WTC11 (cell line): Measurements from ENCODE around the gene MIGA2. TPM values are rescaled to one million over a fixed set of nuclear protein-coding genes. Genes with fewer than 3 reads are reported as not detected.
A peak's percentile ranks its signal among the peaks of the same experiment; 100 is the strongest.

Experiments used
- ATAC-seq: fragments of 200-7000 bp; cut with Tn5 transposase; 2 replicates; pipeline ENCODE4 v1.10.0; 2021; ENCODE audit warnings: mild to moderate bottlenecking, moderate library complexity
- CTCF ChIA-PET: fragments of 300-600 bp; sonication (Branson Sonifier 250); formaldehyde crosslinking; loops from one replicate; lab custom pipeline; 2021; ENCODE audit warnings: antibody characterized with exemption; lab: Charles Lee
- POLR2A ChIA-PET: fragments of 350-600 bp; sonication (Branson Sonifier 250); formaldehyde crosslinking; loops from one replicate; lab custom pipeline; 2021; ENCODE audit warnings: antibody characterized with exemption; lab: Charles Lee
- DNase-seq: peaks from one replicate; pipeline ENCODE4 v3.0.0; 2021; ENCODE audit warnings: low spot score
- H3K27ac Mint-ChIP-seq: 2 replicates; pipeline ENCODE4 v1.8.0; 2021; ENCODE audit warnings: mixed read lengths
- H3K27me3 Mint-ChIP-seq: 2 replicates; pipeline ENCODE4 v1.8.0; 2021; ENCODE audit warnings: low read depth, mild to moderate bottlenecking, moderate library complexity, mixed read lengths
- H3K36me3 Mint-ChIP-seq: 2 replicates; pipeline ENCODE4 v1.8.0; 2021; ENCODE audit warnings: mixed read lengths
- H3K4me1 Mint-ChIP-seq: 2 replicates; pipeline ENCODE4 v1.8.0; 2022; ENCODE audit warnings: mixed read lengths
- H3K4me3 Mint-ChIP-seq: 2 replicates; pipeline ENCODE4 v1.8.0; 2021; ENCODE audit warnings: mild to moderate bottlenecking, moderate library complexity, mixed read lengths
- H3K9me3 Mint-ChIP-seq: 2 replicates; pipeline ENCODE4 v1.8.0; 2021; ENCODE audit warnings: mixed read lengths
- ATF1 ChIP-seq: sonication (generic); formaldehyde crosslinking; IDR thresholded peaks from 2 replicates; pipeline ENCODE4 v1.8.1; 2023; ENCODE audit warnings: mild to moderate bottlenecking, moderate library complexity, missing genetic modification reagents
- CBFB ChIP-seq: sonication (generic); formaldehyde crosslinking; IDR thresholded peaks from 2 replicates; pipeline ENCODE4 v1.8.1; 2022; ENCODE audit warnings: mild to moderate bottlenecking, low read depth, missing genetic modification reagents
- FOXP4 ChIP-seq: sonication (generic); formaldehyde crosslinking; IDR thresholded peaks from 2 replicates; pipeline ENCODE4 v1.8.0; 2022; ENCODE audit warnings: mild to moderate bottlenecking, missing genetic modification reagents
- JAZF1 ChIP-seq: fragments of 250-450 bp; sonication (Bioruptor Pico); IDR thresholded peaks from 2 replicates; pipeline ENCODE4 v1.9.0; 2021; ENCODE audit warnings: moderate library complexity, mild to moderate bottlenecking, inconsistent platforms
- PRRX2 ChIP-seq: fragments of 250-450 bp; sonication (Bioruptor Pico); IDR thresholded peaks from 2 replicates; pipeline ENCODE4 v1.8.0; 2021; ENCODE audit warnings: mild to moderate bottlenecking
- SMAD3 ChIP-seq: sonication (generic); formaldehyde crosslinking; IDR thresholded peaks from 2 replicates; pipeline ENCODE4 v1.8.0; 2022; ENCODE audit warnings: missing genetic modification reagents, mild to moderate bottlenecking, borderline replicate concordance
- TEAD1 ChIP-seq: sonication (generic); formaldehyde crosslinking; IDR thresholded peaks from 2 replicates; pipeline ENCODE4 v1.8.0; 2022; ENCODE audit warnings: mild to moderate bottlenecking, missing genetic modification reagents
- ZNF138 ChIP-seq: sonication (generic); formaldehyde crosslinking; conservative IDR thresholded peaks from 2 replicates; pipeline ENCODE4 v1.8.1; 2022; ENCODE audit warnings: mild to moderate bottlenecking, moderate library complexity, missing genetic modification reagents
- ZNF232 ChIP-seq: sonication (generic); formaldehyde crosslinking; IDR thresholded peaks from 2 replicates; pipeline ENCODE4 v1.8.0; 2022; ENCODE audit warnings: mild to moderate bottlenecking, missing genetic modification reagents
- ZNF396 ChIP-seq: fragments of 250-450 bp; sonication (Bioruptor Pico); IDR thresholded peaks from 2 replicates; pipeline ENCODE4 v1.8.0; 2021; ENCODE audit warnings: mild to moderate bottlenecking, moderate library complexity, borderline replicate concordance
- ZNF416 ChIP-seq: fragments of 250-450 bp; sonication (Bioruptor Pico); IDR thresholded peaks from 2 replicates; pipeline ENCODE4 v1.9.0; 2021; ENCODE audit warnings: mild to moderate bottlenecking, inconsistent platforms
- ZNF425 ChIP-seq: fragments of 250-450 bp; sonication (Bioruptor Pico); conservative IDR thresholded peaks from 2 replicates; pipeline ENCODE4 v1.9.0; 2021; ENCODE audit warnings: mild to moderate bottlenecking
- ZNF512 ChIP-seq: sonication (generic); formaldehyde crosslinking; IDR thresholded peaks from 2 replicates; pipeline ENCODE4 v1.8.1; 2022; ENCODE audit warnings: missing genetic modification reagents, borderline replicate concordance
- total RNA-seq: library from RNA; stranded (reverse); gene quantifications from 3 replicates; pipeline ENCODE4 v1.2.3, GENCODE V29; 2021
- TF ChIP-seq, protein P1 (sequence below): sonication (generic); formaldehyde crosslinking; IDR thresholded peaks from 2 replicates; pipeline ENCODE4 v1.8.0; 2022; ENCODE audit warnings: missing genetic modification reagents
- TF ChIP-seq, protein P2 (sequence below): sonication (generic); formaldehyde crosslinking; IDR thresholded peaks from 2 replicates; pipeline ENCODE4 v1.8.1; 2023; ENCODE audit warnings: mild to moderate bottlenecking, moderate library complexity, missing genetic modification reagents
- TF ChIP-seq, protein P3 (sequence below): fragments of 250-450 bp; sonication (Bioruptor Pico); IDR thresholded peaks from 2 replicates; pipeline ENCODE4 v1.9.0; 2021; ENCODE audit warnings: mild to moderate bottlenecking, borderline replicate concordance
- TF ChIP-seq, protein P4 (sequence below): fragments of 250-450 bp; sonication (Bioruptor Pico); IDR thresholded peaks from 2 replicates; pipeline ENCODE4 v1.9.0; 2021; ENCODE audit warnings: mild to moderate bottlenecking
- TF ChIP-seq, protein P5 (sequence below): fragments of 250-450 bp; sonication (Bioruptor Pico); IDR thresholded peaks from 2 replicates; pipeline ENCODE4 v2.1.2; 2022; ENCODE audit warnings: mild to moderate bottlenecking, moderate library complexity

MIGA2 gene
- total RNA-seq, 1 experiment from 2014 or later = 61.7 TPM

DNA sequence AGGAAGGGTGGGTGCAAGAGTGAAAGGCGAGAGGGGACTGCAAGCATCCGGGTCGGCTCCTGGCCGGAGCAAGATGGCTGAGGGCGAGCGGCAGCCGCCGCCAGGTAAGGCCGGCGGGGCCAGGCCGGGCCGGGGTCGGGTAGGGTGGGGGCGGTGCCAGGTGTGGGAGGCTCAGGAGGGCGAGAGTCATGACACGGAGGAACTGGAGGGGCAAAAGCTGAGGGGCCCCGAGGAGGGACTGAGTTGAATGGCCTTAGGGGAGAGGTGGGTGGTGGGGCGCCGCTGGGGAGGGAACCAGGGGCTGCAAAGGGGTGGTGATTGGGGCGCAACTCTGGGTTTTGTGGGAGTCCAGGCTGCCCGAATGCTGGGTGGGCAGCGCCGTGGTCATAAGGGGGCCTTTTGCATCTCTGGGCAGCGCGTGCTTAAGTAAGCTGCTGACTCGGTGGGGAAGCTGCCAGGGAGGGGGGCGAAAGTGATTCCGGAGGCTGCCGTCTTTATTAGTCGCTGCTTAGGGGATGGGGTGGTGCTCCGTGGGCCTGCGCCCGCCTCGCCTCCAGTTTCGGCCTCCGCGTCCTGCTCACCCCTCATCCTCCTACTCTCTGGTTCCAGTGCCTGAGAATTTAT lies 75.2 kb downstream of the MIGA2 start:
- DNase-seq = peak; percentile 24
- Mint-ChIP-seq H3K27me3 (peaks cover 17% of the 10 kb centered on the region), H3K36me3 (no peaks in the 10 kb centered on the region), H3K4me1 (peaks cover 24% of the 10 kb centered on the region), H3K4me3 (peak overlapping the region; percentile 93), H3K9me3 (no peaks in the 10 kb centered on the region), H3K27ac (peak overlapping the region; percentile 88)
- CTCF ChIA-PET = interaction anchor here (1.1 to 2.9 kb wide), 4 partner anchors 9 to 515 kb away, joined by 3 to 19 read pairs (median 6); partner anchors contain the start of gene NTMT1
- peak; percentile 37 for ATAC-seq
- POLR2A ChIA-PET = interaction anchor here (1.5 kb wide), 1 partner anchor 15 kb away, joined by 5 read pairs; no protein-coding TSS in a partner anchor
- no peak for TF ChIP-seq CBFB
- TF ChIP-seq, protein P1, sequence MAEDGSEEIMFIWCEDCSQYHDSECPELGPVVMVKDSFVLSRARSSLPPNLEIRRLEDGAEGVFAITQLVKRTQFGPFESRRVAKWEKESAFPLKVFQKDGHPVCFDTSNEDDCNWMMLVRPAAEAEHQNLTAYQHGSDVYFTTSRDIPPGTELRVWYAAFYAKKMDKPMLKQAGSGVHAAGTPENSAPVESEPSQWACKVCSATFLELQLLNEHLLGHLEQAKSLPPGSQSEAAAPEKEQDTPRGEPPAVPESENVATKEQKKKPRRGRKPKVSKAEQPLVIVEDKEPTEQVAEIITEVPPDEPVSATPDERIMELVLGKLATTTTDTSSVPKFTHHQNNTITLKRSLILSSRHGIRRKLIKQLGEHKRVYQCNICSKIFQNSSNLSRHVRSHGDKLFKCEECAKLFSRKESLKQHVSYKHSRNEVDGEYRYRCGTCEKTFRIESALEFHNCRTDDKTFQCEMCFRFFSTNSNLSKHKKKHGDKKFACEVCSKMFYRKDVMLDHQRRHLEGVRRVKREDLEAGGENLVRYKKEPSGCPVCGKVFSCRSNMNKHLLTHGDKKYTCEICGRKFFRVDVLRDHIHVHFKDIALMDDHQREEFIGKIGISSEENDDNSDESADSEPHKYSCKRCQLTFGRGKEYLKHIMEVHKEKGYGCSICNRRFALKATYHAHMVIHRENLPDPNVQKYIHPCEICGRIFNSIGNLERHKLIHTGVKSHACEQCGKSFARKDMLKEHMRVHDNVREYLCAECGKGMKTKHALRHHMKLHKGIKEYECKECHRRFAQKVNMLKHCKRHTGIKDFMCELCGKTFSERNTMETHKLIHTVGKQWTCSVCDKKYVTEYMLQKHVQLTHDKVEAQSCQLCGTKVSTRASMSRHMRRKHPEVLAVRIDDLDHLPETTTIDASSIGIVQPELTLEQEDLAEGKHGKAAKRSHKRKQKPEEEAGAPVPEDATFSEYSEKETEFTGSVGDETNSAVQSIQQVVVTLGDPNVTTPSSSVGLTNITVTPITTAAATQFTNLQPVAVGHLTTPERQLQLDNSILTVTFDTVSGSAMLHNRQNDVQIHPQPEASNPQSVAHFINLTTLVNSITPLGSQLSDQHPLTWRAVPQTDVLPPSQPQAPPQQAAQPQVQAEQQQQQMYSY (CRISPR knock-in tag) = no peak
- TF ChIP-seq, protein P2, sequence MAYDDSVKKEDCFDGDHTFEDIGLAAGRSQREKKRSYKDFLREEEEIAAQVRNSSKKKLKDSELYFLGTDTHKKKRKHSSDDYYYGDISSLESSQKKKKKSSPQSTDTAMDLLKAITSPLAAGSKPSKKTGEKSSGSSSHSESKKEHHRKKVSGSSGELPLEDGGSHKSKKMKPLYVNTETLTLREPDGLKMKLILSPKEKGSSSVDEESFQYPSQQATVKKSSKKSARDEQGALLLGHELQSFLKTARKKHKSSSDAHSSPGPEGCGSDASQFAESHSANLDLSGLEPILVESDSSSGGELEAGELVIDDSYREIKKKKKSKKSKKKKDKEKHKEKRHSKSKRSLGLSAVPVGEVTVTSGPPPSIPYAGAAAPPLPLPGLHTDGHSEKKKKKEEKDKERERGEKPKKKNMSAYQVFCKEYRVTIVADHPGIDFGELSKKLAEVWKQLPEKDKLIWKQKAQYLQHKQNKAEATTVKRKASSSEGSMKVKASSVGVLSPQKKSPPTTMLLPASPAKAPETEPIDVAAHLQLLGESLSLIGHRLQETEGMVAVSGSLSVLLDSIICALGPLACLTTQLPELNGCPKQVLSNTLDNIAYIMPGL (CRISPR knock-in tag) = 0 out of 2 replicates have a peak, but pooled peaks have one; percentile 50
- TF ChIP-seq ZNF232 = no peak
- TF ChIP-seq ZNF416 (CRISPR knock-in tag) = no peak
- no peak for TF ChIP-seq PRRX2 (CRISPR knock-in tag)
- TF ChIP-seq, protein P3, sequence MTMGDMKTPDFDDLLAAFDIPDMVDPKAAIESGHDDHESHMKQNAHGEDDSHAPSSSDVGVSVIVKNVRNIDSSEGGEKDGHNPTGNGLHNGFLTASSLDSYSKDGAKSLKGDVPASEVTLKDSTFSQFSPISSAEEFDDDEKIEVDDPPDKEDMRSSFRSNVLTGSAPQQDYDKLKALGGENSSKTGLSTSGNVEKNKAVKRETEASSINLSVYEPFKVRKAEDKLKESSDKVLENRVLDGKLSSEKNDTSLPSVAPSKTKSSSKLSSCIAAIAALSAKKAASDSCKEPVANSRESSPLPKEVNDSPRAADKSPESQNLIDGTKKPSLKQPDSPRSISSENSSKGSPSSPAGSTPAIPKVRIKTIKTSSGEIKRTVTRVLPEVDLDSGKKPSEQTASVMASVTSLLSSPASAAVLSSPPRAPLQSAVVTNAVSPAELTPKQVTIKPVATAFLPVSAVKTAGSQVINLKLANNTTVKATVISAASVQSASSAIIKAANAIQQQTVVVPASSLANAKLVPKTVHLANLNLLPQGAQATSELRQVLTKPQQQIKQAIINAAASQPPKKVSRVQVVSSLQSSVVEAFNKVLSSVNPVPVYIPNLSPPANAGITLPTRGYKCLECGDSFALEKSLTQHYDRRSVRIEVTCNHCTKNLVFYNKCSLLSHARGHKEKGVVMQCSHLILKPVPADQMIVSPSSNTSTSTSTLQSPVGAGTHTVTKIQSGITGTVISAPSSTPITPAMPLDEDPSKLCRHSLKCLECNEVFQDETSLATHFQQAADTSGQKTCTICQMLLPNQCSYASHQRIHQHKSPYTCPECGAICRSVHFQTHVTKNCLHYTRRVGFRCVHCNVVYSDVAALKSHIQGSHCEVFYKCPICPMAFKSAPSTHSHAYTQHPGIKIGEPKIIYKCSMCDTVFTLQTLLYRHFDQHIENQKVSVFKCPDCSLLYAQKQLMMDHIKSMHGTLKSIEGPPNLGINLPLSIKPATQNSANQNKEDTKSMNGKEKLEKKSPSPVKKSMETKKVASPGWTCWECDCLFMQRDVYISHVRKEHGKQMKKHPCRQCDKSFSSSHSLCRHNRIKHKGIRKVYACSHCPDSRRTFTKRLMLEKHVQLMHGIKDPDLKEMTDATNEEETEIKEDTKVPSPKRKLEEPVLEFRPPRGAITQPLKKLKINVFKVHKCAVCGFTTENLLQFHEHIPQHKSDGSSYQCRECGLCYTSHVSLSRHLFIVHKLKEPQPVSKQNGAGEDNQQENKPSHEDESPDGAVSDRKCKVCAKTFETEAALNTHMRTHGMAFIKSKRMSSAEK (CRISPR knock-in tag) = no peak
- no peak for TF ChIP-seq TEAD1 (CRISPR knock-in tag)
- TF ChIP-seq SMAD3 (CRISPR knock-in tag) = no peak
- no peak for TF ChIP-seq ZNF425 (CRISPR knock-in tag)
- TF ChIP-seq ZNF396 (CRISPR knock-in tag) = no peak
- TF ChIP-seq JAZF1 = no peak
- TF ChIP-seq ZNF138 (CRISPR knock-in tag) = no peak
- TF ChIP-seq ZNF512 (CRISPR knock-in tag) = no peak
- no peak; the same call in 1 of the 2 replicates for TF ChIP-seq ATF1 (CRISPR knock-in tag)
- 0 out of 2 replicates have a peak, but pooled peaks have one; percentile 42 for TF ChIP-seq FOXP4
- TF ChIP-seq, protein P4, sequence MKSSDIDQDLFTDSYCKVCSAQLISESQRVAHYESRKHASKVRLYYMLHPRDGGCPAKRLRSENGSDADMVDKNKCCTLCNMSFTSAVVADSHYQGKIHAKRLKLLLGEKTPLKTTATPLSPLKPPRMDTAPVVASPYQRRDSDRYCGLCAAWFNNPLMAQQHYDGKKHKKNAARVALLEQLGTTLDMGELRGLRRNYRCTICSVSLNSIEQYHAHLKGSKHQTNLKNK = no peak
- TF ChIP-seq, protein P5, sequence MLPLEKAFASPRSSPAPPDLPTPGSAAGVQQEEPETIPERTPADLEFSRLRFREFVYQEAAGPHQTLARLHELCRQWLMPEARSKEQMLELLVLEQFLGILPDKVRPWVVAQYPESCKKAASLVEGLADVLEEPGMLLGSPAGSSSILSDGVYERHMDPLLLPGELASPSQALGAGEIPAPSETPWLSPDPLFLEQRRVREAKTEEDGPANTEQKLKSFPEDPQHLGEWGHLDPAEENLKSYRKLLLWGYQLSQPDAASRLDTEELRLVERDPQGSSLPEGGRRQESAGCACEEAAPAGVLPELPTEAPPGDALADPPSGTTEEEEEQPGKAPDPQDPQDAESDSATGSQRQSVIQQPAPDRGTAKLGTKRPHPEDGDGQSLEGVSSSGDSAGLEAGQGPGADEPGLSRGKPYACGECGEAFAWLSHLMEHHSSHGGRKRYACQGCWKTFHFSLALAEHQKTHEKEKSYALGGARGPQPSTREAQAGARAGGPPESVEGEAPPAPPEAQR = no peak
